ENCODE results near the gene CAMK2N1. TPM values are rescaled to one million over a fixed set of nuclear protein-coding genes. Genes with fewer than 3 reads are reported as not detected.
A peak's percentile ranks its signal among the peaks of the same experiment; 100 is the strongest.

The CAMK2N1 gene
- 39.8 and 42.6 TPM in 2 replicates for total RNA-seq

GRCh38 chr1:20485527-20486456 lies at the start of gene CAMK2N1:
Gene CAMK2N1, minus strand, starts transcription at chr1:20486210. Its CDS starts 831 bp downstream, at chr1:20485379.
- TF ChIP-seq CTCF (IDR thresholded peaks at IDR 0.05; ENCODE audit: insufficient read depth, low read length, poor library complexity, severe bottlenecking), result no peak
- no peak for DNase-seq (ENCODE audit: low read depth)
- H3K27me3 ChIP-seq (ENCODE audit: control insufficient read depth, insufficient read depth, low read length), result no peaks in the 10 kb centered on the region
- peak within 1 kb of the TSS; percentile 92 for H3K4me3 ChIP-seq (ENCODE audit: low read depth, low read length)
- no peaks in the 10 kb centered on the region for H3K36me3 ChIP-seq (ENCODE audit: control insufficient read depth, insufficient read depth, low read length)

GRCh38 chr1:20534659-20535417 lies 48.8 kb upstream of the CAMK2N1 start:
- DNase-seq (ENCODE audit: low read depth), result no peak
- peaks cover 28% of the 10 kb centered on the region for H3K27me3 ChIP-seq (ENCODE audit: control insufficient read depth, insufficient read depth, low read length)
- TF ChIP-seq CTCF (IDR thresholded peaks at IDR 0.05; ENCODE audit: insufficient read depth, low read length, poor library complexity, severe bottlenecking), result no peak
- H3K4me3 ChIP-seq (ENCODE audit: low read depth, low read length), result no peak overlapping the region
- H3K36me3 ChIP-seq (ENCODE audit: control insufficient read depth, insufficient read depth, low read length), result no peaks in the 10 kb centered on the region

GRCh38 chr1:20533635-20534034 lies 47.6 kb upstream of the CAMK2N1 start:
- DNase-seq (ENCODE audit: low read depth), result no peak
- Histone ChIP-seq H3K27me3 (ENCODE audit: control insufficient read depth, insufficient read depth, low read length) (peaks cover 33% of the 10 kb centered on the region), H3K36me3 (ENCODE audit: control insufficient read depth, insufficient read depth, low read length) (no peaks in the 10 kb centered on the region), H3K4me3 (ENCODE audit: low read depth, low read length) (no peak overlapping the region)
- TF ChIP-seq CTCF (IDR thresholded peaks at IDR 0.05; ENCODE audit: insufficient read depth, low read length, poor library complexity, severe bottlenecking), result no peak

GRCh38 chr1:20530901-20531300 lies 44.9 kb upstream of the CAMK2N1 start:
- peaks cover 33% of the 10 kb centered on the region for H3K27me3 ChIP-seq (ENCODE audit: control insufficient read depth, insufficient read depth, low read length)
- no peak for DNase-seq (ENCODE audit: low read depth)
- no peak overlapping the region for H3K4me3 ChIP-seq (ENCODE audit: low read depth, low read length)
- no peaks in the 10 kb centered on the region for H3K36me3 ChIP-seq (ENCODE audit: control insufficient read depth, insufficient read depth, low read length)
- no peak for TF ChIP-seq CTCF (IDR thresholded peaks at IDR 0.05; ENCODE audit: insufficient read depth, low read length, poor library complexity, severe bottlenecking)

- H3K4me3 ChIP-seq (ENCODE audit: low read depth, low read length), result no peak overlapping the region
- H3K27me3 ChIP-seq (ENCODE audit: control insufficient read depth, insufficient read depth, low read length), result peaks cover 33% of the 10 kb centered on the region
- TF ChIP-seq CTCF (IDR thresholded peaks at IDR 0.05; ENCODE audit: insufficient read depth, low read length, poor library complexity, severe bottlenecking), result no peak
- no peaks in the 10 kb centered on the region for H3K36me3 ChIP-seq (ENCODE audit: control insufficient read depth, insufficient read depth, low read length)
- DNase-seq (ENCODE audit: low read depth), result no peak
Measured at GRCh38 chr1:20530306-20530705, 44.3 kb upstream of the CAMK2N1 start.
